ENCODE results near the gene PTPN2.

The PTPN2 gene

GRCh38 chr18:12883684-12884405 lies at the start of gene PTPN2:
TSS of gene PTPN2 (minus strand) at chr18:12884237. CDS start at chr18:12884141, 96 bp downstream.
- no peaks in the 10 kb centered on the region for H3K9me3 ChIP-seq (ENCODE audit: control insufficient read depth in 2 of 2, low read length in 2 of 2)
- H3K27me3 ChIP-seq (ENCODE audit: control insufficient read depth in 1 of 2, insufficient read depth in 2 of 2, low read length in 2 of 2): no peaks in the 10 kb centered on the region
- no peaks in the 10 kb centered on the region for H3K36me3 ChIP-seq (ENCODE audit: control insufficient read depth in 2 of 2, insufficient read depth in 2 of 2, low read length in 2 of 2)
- H3K4me1 ChIP-seq (ENCODE audit: control insufficient read depth, insufficient read depth, low read length): peaks cover 5% of the 10 kb centered on the region
- peak within 1 kb of the TSS; percentile 96 to 98 for H3K9ac ChIP-seq (ENCODE audit: low read length in 2 of 2)
- peak within 1 kb of the TSS; percentile 85 to 91 for H3K4me3 ChIP-seq (ENCODE audit: low read length in 2 of 2)
- peak within 1 kb of the TSS; percentile 98 for H3K27ac ChIP-seq (ENCODE audit: low read length)

- Histone ChIP-seq H3K27me3 (ENCODE audit: control insufficient read depth in 1 of 2, insufficient read depth in 2 of 2, low read length in 2 of 2) (no peaks in the 10 kb centered on the region), H3K36me3 (ENCODE audit: control insufficient read depth in 2 of 2, insufficient read depth in 2 of 2, low read length in 2 of 2) (no peaks in the 10 kb centered on the region), H3K9ac (ENCODE audit: low read length in 2 of 2) (no peak overlapping the region), H3K4me3 (ENCODE audit: low read length in 2 of 2) (no peak overlapping the region), H3K27ac (ENCODE audit: low read length) (no peak overlapping the region), H3K9me3 (ENCODE audit: control insufficient read depth in 2 of 2, low read length in 2 of 2) (no peaks in the 10 kb centered on the region), H3K4me1 (ENCODE audit: control insufficient read depth, insufficient read depth, low read length) (no peaks in the 10 kb centered on the region)
Measured at GRCh38 chr18:12933327-12933726, 49.3 kb upstream of the PTPN2 start.

GRCh38 chr18:12930908-12931307 lies 46.9 kb upstream of the PTPN2 start:
- no peaks in the 10 kb centered on the region for H3K4me1 ChIP-seq (ENCODE audit: control insufficient read depth, insufficient read depth, low read length)
- no peak overlapping the region for H3K9ac ChIP-seq (ENCODE audit: low read length in 2 of 2)
- H3K36me3 ChIP-seq (ENCODE audit: control insufficient read depth in 2 of 2, insufficient read depth in 2 of 2, low read length in 2 of 2): no peaks in the 10 kb centered on the region

GRCh38 chr18:12930376-12930775 lies 46.3 kb upstream of the PTPN2 start:
- Histone ChIP-seq H3K4me3 (ENCODE audit: low read length in 2 of 2) (no peak overlapping the region), H3K27me3 (ENCODE audit: control insufficient read depth in 1 of 2, insufficient read depth in 2 of 2, low read length in 2 of 2) (no peaks in the 10 kb centered on the region), H3K36me3 (ENCODE audit: control insufficient read depth in 2 of 2, insufficient read depth in 2 of 2, low read length in 2 of 2) (no peaks in the 10 kb centered on the region), H3K9ac (ENCODE audit: low read length in 2 of 2) (no peak overlapping the region), H3K27ac (ENCODE audit: low read length) (no peak overlapping the region), H3K4me1 (ENCODE audit: control insufficient read depth, insufficient read depth, low read length) (no peaks in the 10 kb centered on the region), H3K9me3 (ENCODE audit: control insufficient read depth in 2 of 2, low read length in 2 of 2) (no peaks in the 10 kb centered on the region)

More at GRCh38 chr18:12930908-12931307, 46.9 kb upstream of the PTPN2 start:
- Histone ChIP-seq H3K27ac (ENCODE audit: low read length) (no peak overlapping the region), H3K27me3 (ENCODE audit: control insufficient read depth in 1 of 2, insufficient read depth in 2 of 2, low read length in 2 of 2) (no peaks in the 10 kb centered on the region), H3K9me3 (ENCODE audit: control insufficient read depth in 2 of 2, low read length in 2 of 2) (no peaks in the 10 kb centered on the region), H3K4me3 (ENCODE audit: low read length in 2 of 2) (no peak overlapping the region)

DNA sequence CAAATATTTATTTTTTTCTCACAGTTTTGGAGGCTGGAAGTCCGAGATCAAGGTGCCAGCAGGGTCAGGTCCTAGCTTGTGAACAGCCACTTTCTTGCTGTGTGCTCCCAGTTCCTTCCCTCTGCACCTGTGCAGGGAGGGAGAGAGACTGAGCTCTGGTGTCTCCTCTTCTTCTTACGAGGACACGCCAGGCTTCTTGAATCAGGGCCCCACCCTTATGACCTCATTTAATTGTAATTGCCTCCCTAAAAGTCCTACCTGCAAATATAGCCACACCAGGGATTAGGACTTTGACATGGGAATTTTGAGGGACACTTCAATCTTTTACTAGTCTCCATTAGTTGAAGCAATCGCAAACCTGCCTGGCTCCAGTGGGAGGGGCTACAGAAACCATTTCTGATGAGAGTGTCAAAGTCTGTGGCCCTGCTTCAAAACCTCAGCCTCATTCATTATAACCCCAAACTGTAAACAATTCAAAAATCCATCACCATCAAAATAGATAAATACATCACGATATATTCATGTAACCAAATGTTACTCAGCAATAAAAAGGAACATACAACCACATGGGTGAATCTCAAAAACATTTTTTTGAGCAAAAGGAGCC lies 45.5 kb upstream of the PTPN2 start:
- Histone ChIP-seq H3K36me3 (ENCODE audit: control insufficient read depth in 2 of 2, insufficient read depth in 2 of 2, low read length in 2 of 2) (no peaks in the 10 kb centered on the region), H3K27me3 (ENCODE audit: control insufficient read depth in 1 of 2, insufficient read depth in 2 of 2, low read length in 2 of 2) (no peaks in the 10 kb centered on the region), H3K27ac (ENCODE audit: low read length) (no peak overlapping the region), H3K4me3 (ENCODE audit: low read length in 2 of 2) (no peak overlapping the region), H3K9me3 (ENCODE audit: control insufficient read depth in 2 of 2, low read length in 2 of 2) (no peaks in the 10 kb centered on the region), H3K4me1 (ENCODE audit: control insufficient read depth, insufficient read depth, low read length) (no peaks in the 10 kb centered on the region), H3K9ac (ENCODE audit: low read length in 2 of 2) (no peak overlapping the region)

DNA sequence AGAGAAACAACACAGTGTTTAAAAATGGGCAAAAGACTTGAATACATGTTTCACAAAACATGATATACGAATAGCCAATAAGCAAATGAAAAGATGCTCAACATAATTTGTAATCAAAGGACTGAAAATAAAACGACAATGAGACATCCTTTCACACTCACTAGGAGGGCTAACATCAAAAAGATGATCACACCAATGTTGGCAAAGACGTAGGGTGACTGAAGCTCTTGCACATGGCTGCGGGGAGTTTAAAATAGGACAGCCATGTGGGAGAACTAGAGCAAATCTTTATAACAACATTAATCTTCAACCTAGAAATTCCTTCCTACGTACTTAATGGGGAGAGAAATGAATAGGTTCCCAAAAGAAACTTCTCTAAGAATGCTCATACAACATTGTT lies 44.6 kb upstream of the PTPN2 start:
- no peak overlapping the region for H3K9ac ChIP-seq (ENCODE audit: low read length in 2 of 2)
- H3K9me3 ChIP-seq (ENCODE audit: control insufficient read depth in 2 of 2, low read length in 2 of 2): no peaks in the 10 kb centered on the region
- H3K36me3 ChIP-seq (ENCODE audit: control insufficient read depth in 2 of 2, insufficient read depth in 2 of 2, low read length in 2 of 2): no peaks in the 10 kb centered on the region
- no peaks in the 10 kb centered on the region for H3K27me3 ChIP-seq (ENCODE audit: control insufficient read depth in 1 of 2, insufficient read depth in 2 of 2, low read length in 2 of 2)
- no peak overlapping the region for H3K4me3 ChIP-seq (ENCODE audit: low read length in 2 of 2)
- H3K27ac ChIP-seq (ENCODE audit: low read length): no peak overlapping the region
- H3K4me1 ChIP-seq (ENCODE audit: control insufficient read depth, insufficient read depth, low read length): no peaks in the 10 kb centered on the region

DNA sequence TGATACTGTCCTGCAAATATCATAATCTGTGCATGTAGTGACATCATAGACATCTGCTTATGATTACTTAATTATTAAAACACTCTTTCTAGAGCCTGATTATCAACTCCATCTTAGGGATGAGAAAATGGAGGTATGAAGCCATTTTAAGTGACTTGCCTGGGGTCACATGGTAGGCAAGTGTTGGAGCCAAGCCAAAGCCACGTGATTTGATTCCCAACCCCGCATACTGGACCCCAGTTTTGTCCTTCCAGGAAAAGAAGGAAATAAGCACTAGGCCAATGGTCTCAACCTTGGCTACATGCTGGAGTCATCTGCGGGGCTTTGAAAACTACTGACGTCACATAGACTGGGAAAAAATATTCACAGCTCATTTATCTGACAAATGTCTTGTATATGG lies 44.2 kb upstream of the PTPN2 start:
- no peaks in the 10 kb centered on the region for H3K27me3 ChIP-seq (ENCODE audit: control insufficient read depth in 1 of 2, insufficient read depth in 2 of 2, low read length in 2 of 2)
- no peaks in the 10 kb centered on the region for H3K4me1 ChIP-seq (ENCODE audit: control insufficient read depth, insufficient read depth, low read length)
- no peak overlapping the region for H3K27ac ChIP-seq (ENCODE audit: low read length)
- no peaks in the 10 kb centered on the region for H3K9me3 ChIP-seq (ENCODE audit: control insufficient read depth in 2 of 2, low read length in 2 of 2)
- no peak overlapping the region for H3K9ac ChIP-seq (ENCODE audit: low read length in 2 of 2)
- H3K36me3 ChIP-seq (ENCODE audit: control insufficient read depth in 2 of 2, insufficient read depth in 2 of 2, low read length in 2 of 2): no peaks in the 10 kb centered on the region
- no peak overlapping the region for H3K4me3 ChIP-seq (ENCODE audit: low read length in 2 of 2)

- Histone ChIP-seq H3K4me3 (ENCODE audit: low read length in 2 of 2) (no peak overlapping the region), H3K27ac (ENCODE audit: low read length) (no peak overlapping the region), H3K9ac (ENCODE audit: low read length in 2 of 2) (no peak overlapping the region), H3K9me3 (ENCODE audit: control insufficient read depth in 2 of 2, low read length in 2 of 2) (no peaks in the 10 kb centered on the region), H3K4me1 (ENCODE audit: control insufficient read depth, insufficient read depth, low read length) (no peaks in the 10 kb centered on the region), H3K36me3 (ENCODE audit: control insufficient read depth in 2 of 2, insufficient read depth in 2 of 2, low read length in 2 of 2) (no peaks in the 10 kb centered on the region), H3K27me3 (ENCODE audit: control insufficient read depth in 1 of 2, insufficient read depth in 2 of 2, low read length in 2 of 2) (peaks cover 0 to 2% of the 10 kb centered on the region in 2 donors)
Measured at GRCh38 chr18:12924616-12925015, 40.6 kb upstream of the PTPN2 start.

GRCh38 chr18:12922266-12922665 lies 38.2 kb upstream of the PTPN2 start:
- Histone ChIP-seq H3K27ac (ENCODE audit: low read length) (no peak overlapping the region), H3K9ac (ENCODE audit: low read length in 2 of 2) (no peak overlapping the region), H3K4me1 (ENCODE audit: control insufficient read depth, insufficient read depth, low read length) (no peaks in the 10 kb centered on the region), H3K27me3 (ENCODE audit: control insufficient read depth in 1 of 2, insufficient read depth in 2 of 2, low read length in 2 of 2) (peaks cover 0 to 2% of the 10 kb centered on the region in 2 donors), H3K9me3 (ENCODE audit: control insufficient read depth in 2 of 2, low read length in 2 of 2) (no peaks in the 10 kb centered on the region), H3K36me3 (ENCODE audit: control insufficient read depth in 2 of 2, insufficient read depth in 2 of 2, low read length in 2 of 2) (no peaks in the 10 kb centered on the region), H3K4me3 (ENCODE audit: low read length in 2 of 2) (no peak overlapping the region)

- no peaks in the 10 kb centered on the region for H3K36me3 ChIP-seq (ENCODE audit: control insufficient read depth in 2 of 2, insufficient read depth in 2 of 2, low read length in 2 of 2)
- H3K27ac ChIP-seq (ENCODE audit: low read length): no peak overlapping the region
- H3K9ac ChIP-seq (ENCODE audit: low read length in 2 of 2): no peak overlapping the region
Measured at GRCh38 chr18:12921178-12921577, 37.1 kb upstream of the PTPN2 start.

More at GRCh38 chr18:12921178-12921577, 37.1 kb upstream of the PTPN2 start:
- Histone ChIP-seq H3K9me3 (ENCODE audit: control insufficient read depth in 2 of 2, low read length in 2 of 2) (no peaks in the 10 kb centered on the region), H3K27me3 (ENCODE audit: control insufficient read depth in 1 of 2, insufficient read depth in 2 of 2, low read length in 2 of 2) (peaks cover 0 to 2% of the 10 kb centered on the region in 2 donors), H3K4me1 (ENCODE audit: control insufficient read depth, insufficient read depth, low read length) (no peaks in the 10 kb centered on the region), H3K4me3 (ENCODE audit: low read length in 2 of 2) (no peak overlapping the region)

Measured in stomach smooth muscle (tissue), 2 donors.